GM20000 (cell line): ENCODE results near the gene ESR1.

Experiments used
- DNase-seq: peaks from one replicate; pipeline ENCODE4 v3.0.0; 2012; ENCODE audit warnings: low spot score
- CTCF ChIP-seq: IDR thresholded peaks from 2 replicates; pipeline ENCODE4 v1.5.1; 2012; ENCODE audit warnings: mild to moderate bottlenecking, control low read depth; ENCODE audit errors: extremely low read depth, missing control alignments

The ESR1 gene

GRCh38 chr6:151900256-151900655 is 92.8 kb downstream of the ESR1 start:
- no peak for TF ChIP-seq CTCF
- DNase-seq = no peak

GRCh38 chr6:151901009-151901411 is 93.5 kb downstream of the ESR1 start:
- no peak for DNase-seq
- no peak for TF ChIP-seq CTCF

GRCh38 chr6:151904631-151905030 is 97.1 kb downstream of the ESR1 start:
- no peak for TF ChIP-seq CTCF

GRCh38 chr6:151905072-151905471 is 97.6 kb downstream of the ESR1 start:
- DNase-seq = no peak
- TF ChIP-seq CTCF = no peak

More at GRCh38 chr6:151904631-151905030, 97.1 kb downstream of the ESR1 start:
- DNase-seq = no peak

GRCh38 chr6:151905854-151906253 is 98.4 kb downstream of the ESR1 start:
- no peak for TF ChIP-seq CTCF
- no peak for DNase-seq

GRCh38 chr6:151911401-151911800 is 103.9 kb downstream of the ESR1 start:
- no peak for TF ChIP-seq CTCF
- DNase-seq = no peak

- no peak for DNase-seq
- no peak for TF ChIP-seq CTCF
These were observed 107.0 kb downstream of the ESR1 start for GRCh38 chr6:151914484-151914883.

GRCh38 chr6:151916075-151916474 is 108.6 kb downstream of the ESR1 start:
- no peak for TF ChIP-seq CTCF

More at GRCh38 chr6:151916075-151916474, 108.6 kb downstream of the ESR1 start:
- no peak for DNase-seq
